Measurements from ENCODE around the gene TRPV4. TPM values are rescaled to one million over a fixed set of nuclear protein-coding genes. Genes with fewer than 3 reads are reported as not detected.
A peak's percentile ranks its signal among the peaks of the same experiment; 100 is the strongest.

TRPV4 gene
- total RNA-seq, 1 donor from 2014 or later = 0.75 TPM

DNA sequence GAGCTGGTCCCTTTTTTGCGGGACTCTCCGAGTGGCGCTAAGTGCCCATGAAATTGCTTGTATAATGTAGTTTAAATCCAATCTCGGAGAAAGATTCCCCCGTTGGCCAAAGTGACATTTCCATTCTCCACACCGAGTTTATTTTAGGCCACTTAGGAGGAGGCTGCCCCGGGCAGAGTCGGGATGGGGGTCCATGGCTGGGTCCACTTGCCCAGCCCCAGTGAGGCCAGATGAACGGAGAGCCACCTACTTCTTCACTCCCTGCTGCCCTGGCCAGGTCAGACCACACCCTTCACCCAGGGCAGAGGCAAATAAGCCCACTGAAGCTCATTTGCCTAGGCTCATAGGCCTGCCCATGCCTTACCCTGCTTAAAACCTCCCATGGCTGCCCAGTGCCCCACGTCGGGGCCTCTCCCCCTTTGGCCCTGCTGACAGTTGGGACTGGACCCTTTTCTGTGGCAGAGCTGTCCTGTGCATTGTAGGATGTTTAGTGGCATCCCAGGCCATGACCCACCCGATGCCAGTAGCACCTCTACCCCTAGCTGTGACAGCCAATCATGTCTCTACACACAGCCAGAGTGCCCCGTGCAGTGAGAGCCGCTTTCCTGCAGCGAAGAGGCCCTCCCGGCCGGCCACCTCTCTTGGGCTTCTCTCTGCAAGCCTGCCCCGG lies 68.3 kb downstream of the TRPV4 start:
- FAIRE-seq (no peak), DNase-seq (ENCODE audit: low read depth) (no peak)
- Histone ChIP-seq H3K4me2 (ENCODE audit: low read length) (no peak overlapping the region), H3K4me3 (ENCODE audit: insufficient read depth, low read depth, low read length) (no peak overlapping the region), H3K9ac (ENCODE audit: low read length) (no peak overlapping the region), H3K36me3 (ENCODE audit: insufficient read depth, low read length) (no peaks in the 10 kb centered on the region), H3K9me3 (ENCODE audit: insufficient read depth, low read depth, low read length) (peaks cover 4% of the 10 kb centered on the region), H3K4me1 (ENCODE audit: insufficient read depth, low read length) (no peaks in the 10 kb centered on the region), H2AFZ (ENCODE audit: low read depth, low read length) (no peak overlapping the region), H4K20me1 (ENCODE audit: insufficient read depth, low read length) (no peaks in the 10 kb centered on the region), H3K27ac (ENCODE audit: low read depth, low read length) (no peak overlapping the region), H3K27me3 (ENCODE audit: insufficient read depth, low read length) (no peaks in the 10 kb centered on the region), H3K79me2 (ENCODE audit: insufficient read depth, low read length) (no peaks in the 10 kb centered on the region)
- Mint-ChIP-seq H3K36me3 (ENCODE audit: low read depth, unreplicated experiment) (peaks cover 5% of the 10 kb centered on the region), H3K27me3 (ENCODE audit: low read depth, unreplicated experiment) (peaks cover 2% of the 10 kb centered on the region), H3K27ac (ENCODE audit: unreplicated experiment) (no peak overlapping the region), H3K4me1 (ENCODE audit: low read depth, unreplicated experiment) (no peaks in the 10 kb centered on the region), H3K4me3 (ENCODE audit: unreplicated experiment) (no peak overlapping the region), H3K9me3 (ENCODE audit: unreplicated experiment) (peaks cover 8% of the 10 kb centered on the region)
- TF ChIP-seq EZH2 (IDR thresholded peaks at IDR 0.05; ENCODE audit: insufficient read depth, low read length) = no peak
- TF ChIP-seq CTCF (IDR thresholded peaks at IDR 0.05; ENCODE audit: insufficient read depth, low read depth, low read length) = no peak

DNA sequence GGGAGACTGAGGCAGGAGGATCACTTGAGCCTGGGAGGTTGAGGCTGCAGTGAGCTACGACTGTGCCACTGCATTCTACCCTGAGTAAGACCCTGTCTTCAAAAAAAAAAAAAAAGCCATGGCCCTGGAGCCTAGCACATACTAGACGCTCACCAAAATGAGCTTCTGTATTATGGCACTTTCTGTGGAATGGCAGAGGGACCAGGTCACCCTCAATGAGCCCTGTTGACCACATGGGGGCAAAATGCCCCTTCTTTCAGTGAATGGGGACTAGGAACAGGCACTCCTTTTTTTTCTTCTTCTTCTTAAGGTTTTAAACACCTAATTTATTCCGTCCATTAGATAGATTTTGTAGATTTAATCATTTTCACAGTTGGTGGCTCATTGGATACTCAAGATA lies 69.1 kb downstream of the TRPV4 start:
- Mint-ChIP-seq H3K36me3 (ENCODE audit: low read depth, unreplicated experiment) (peaks cover 5% of the 10 kb centered on the region), H3K27me3 (ENCODE audit: low read depth, unreplicated experiment) (peaks cover 2% of the 10 kb centered on the region), H3K4me3 (ENCODE audit: unreplicated experiment) (no peak overlapping the region), H3K9me3 (ENCODE audit: unreplicated experiment) (peaks cover 8% of the 10 kb centered on the region), H3K4me1 (ENCODE audit: low read depth, unreplicated experiment) (no peaks in the 10 kb centered on the region), H3K27ac (ENCODE audit: unreplicated experiment) (no peak overlapping the region)
- no peak overlapping the region for H3K27ac ChIP-seq (ENCODE audit: low read depth, low read length)
- no peaks in the 10 kb centered on the region for H3K79me2 ChIP-seq (ENCODE audit: insufficient read depth, low read length)
- H4K20me1 ChIP-seq (ENCODE audit: insufficient read depth, low read length) = no peaks in the 10 kb centered on the region
- no peaks in the 10 kb centered on the region for H3K4me1 ChIP-seq (ENCODE audit: insufficient read depth, low read length)
- peaks cover 4% of the 10 kb centered on the region for H3K9me3 ChIP-seq (ENCODE audit: insufficient read depth, low read depth, low read length)
- DNase-seq (ENCODE audit: low read depth) (no peak), FAIRE-seq (no peak)
- no peak for TF ChIP-seq CTCF (IDR thresholded peaks at IDR 0.05; ENCODE audit: insufficient read depth, low read depth, low read length)
- TF ChIP-seq EZH2 (IDR thresholded peaks at IDR 0.05; ENCODE audit: insufficient read depth, low read length) = no peak
- no peak overlapping the region for H3K4me3 ChIP-seq (ENCODE audit: insufficient read depth, low read depth, low read length)
- no peaks in the 10 kb centered on the region for H3K36me3 ChIP-seq (ENCODE audit: insufficient read depth, low read length)
- no peak overlapping the region for H3K9ac ChIP-seq (ENCODE audit: low read length)
- no peaks in the 10 kb centered on the region for H3K27me3 ChIP-seq (ENCODE audit: insufficient read depth, low read length)
- H2AFZ ChIP-seq (ENCODE audit: low read depth, low read length) = no peak overlapping the region
- no peak overlapping the region for H3K4me2 ChIP-seq (ENCODE audit: low read length)

GRCh38 chr12:109763201-109763841 lies 69.9 kb downstream of the TRPV4 start:
- Histone ChIP-seq H3K27ac (ENCODE audit: low read depth, low read length) (no peak overlapping the region), H3K79me2 (ENCODE audit: insufficient read depth, low read length) (no peaks in the 10 kb centered on the region), H3K4me2 (ENCODE audit: low read length) (no peak overlapping the region), H2AFZ (ENCODE audit: low read depth, low read length) (no peak overlapping the region), H3K4me1 (ENCODE audit: insufficient read depth, low read length) (no peaks in the 10 kb centered on the region), H3K9me3 (ENCODE audit: insufficient read depth, low read depth, low read length) (peaks cover 4% of the 10 kb centered on the region), H3K36me3 (ENCODE audit: insufficient read depth, low read length) (no peaks in the 10 kb centered on the region), H3K9ac (ENCODE audit: low read length) (no peak overlapping the region), H3K27me3 (ENCODE audit: insufficient read depth, low read length) (no peaks in the 10 kb centered on the region), H3K4me3 (ENCODE audit: insufficient read depth, low read depth, low read length) (no peak overlapping the region), H4K20me1 (ENCODE audit: insufficient read depth, low read length) (no peaks in the 10 kb centered on the region)
- DNase-seq (ENCODE audit: low read depth) = peak; percentile 35
- peaks cover 8% of the 10 kb centered on the region for H3K9me3 Mint-ChIP-seq (ENCODE audit: unreplicated experiment)
- no peaks in the 10 kb centered on the region for H3K4me1 Mint-ChIP-seq (ENCODE audit: low read depth, unreplicated experiment)
- TF ChIP-seq EZH2 (IDR thresholded peaks at IDR 0.05; ENCODE audit: insufficient read depth, low read length) = no peak
- TF ChIP-seq CTCF (IDR thresholded peaks at IDR 0.05; ENCODE audit: insufficient read depth, low read depth, low read length) = no peak
- no peak overlapping the region for H3K27ac Mint-ChIP-seq (ENCODE audit: unreplicated experiment)
- H3K36me3 Mint-ChIP-seq (ENCODE audit: low read depth, unreplicated experiment) = peaks cover 5% of the 10 kb centered on the region
- H3K4me3 Mint-ChIP-seq (ENCODE audit: unreplicated experiment) = no peak overlapping the region
- peaks cover 2% of the 10 kb centered on the region for H3K27me3 Mint-ChIP-seq (ENCODE audit: low read depth, unreplicated experiment)
- no peak for FAIRE-seq

All from astrocyte (in vitro differentiated cells and primary cell).